ENCODE results near the gene PLCB3. TPM values are rescaled to one million over a fixed set of nuclear protein-coding genes. Genes with fewer than 3 reads are reported as not detected.

Gene PLCB3
- polyA plus RNA-seq, 10 donors: 9.4 to 16.1 (median 11.0) TPM

DNA sequence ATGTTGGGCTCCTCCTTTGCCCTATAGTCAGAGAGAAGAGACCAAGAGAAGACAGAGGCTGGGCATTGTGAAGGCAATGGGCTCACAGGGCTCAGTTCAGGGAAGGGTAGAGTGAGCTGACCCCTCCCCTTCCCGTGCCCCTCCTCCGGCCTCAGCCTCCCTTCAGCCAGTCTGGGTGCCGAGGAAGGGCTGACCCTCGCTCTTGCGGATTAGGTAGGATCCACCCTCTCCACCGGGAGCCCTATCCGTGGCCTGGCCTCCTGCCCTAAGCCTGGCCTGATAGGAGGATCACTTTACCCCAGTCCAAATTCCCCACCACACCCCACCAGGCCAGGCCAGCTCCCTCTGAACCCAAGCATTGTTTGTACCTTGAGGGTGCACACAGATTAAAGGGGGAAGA lies 2.8 kb upstream of the PLCB3 start:
- no peak for DNase-seq

DNA sequence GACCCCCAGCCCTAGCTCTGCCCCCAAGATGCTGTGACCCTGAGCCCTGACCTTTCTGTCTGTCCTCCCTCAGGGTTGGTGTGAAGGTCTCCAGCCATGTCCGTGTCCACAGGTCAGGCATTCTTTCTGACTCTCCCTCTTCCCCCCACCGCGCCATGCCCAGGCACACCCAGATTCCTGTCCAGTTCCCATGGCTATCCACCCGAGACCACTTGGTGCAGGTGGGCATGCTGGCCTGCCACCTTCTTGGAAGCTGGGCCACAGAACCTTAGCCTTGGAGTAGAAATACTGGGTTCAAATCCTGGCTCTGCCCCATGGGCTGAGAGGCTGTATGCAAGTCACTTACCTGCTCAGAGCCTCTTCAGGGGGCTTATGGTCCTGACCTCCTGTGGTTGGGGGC lies 2.3 kb upstream of the PLCB3 start:
- no peak for DNase-seq

DNA sequence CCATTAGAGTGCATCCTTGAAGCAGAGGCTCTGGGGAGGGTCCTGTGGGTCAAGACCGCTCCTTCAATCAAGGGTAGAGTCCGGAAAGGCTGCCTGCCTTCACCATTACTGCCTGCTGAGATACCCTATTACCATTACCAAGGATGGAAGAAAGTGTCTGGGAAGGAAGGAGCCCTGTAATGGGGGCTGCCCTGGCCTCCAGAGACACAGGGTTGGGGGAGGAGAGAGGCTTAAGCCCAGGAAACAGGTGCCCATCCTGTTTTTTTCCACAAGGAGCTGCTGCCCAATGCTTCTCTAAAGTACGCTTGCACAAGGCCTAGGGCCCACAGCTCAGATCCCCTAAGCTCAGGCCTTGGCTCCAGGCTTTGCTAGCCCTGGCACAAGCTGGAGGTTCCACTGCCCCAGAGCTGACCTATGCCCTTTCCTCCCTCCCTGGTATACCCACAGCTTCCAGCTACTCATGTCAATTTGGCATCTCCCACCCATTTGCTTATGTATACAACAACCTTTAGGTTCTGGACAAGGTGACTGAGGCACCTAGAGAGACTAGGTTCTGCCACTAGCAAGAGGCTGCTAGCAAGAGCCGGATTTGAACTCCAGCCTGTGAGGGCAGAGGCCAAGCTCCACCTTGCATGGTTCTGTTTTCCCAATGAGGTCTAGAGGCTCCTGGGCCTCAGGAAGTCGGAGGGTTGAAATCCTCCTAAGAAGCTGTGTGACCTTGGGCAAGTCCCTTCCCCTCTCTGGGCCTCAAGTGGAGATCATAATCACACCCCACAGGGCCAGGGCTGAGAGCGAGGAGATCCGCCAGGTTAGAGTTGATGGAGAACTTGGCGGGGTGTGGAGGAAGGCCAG lies 1.5 kb upstream of the PLCB3 start:
- no peak for DNase-seq

DNA sequence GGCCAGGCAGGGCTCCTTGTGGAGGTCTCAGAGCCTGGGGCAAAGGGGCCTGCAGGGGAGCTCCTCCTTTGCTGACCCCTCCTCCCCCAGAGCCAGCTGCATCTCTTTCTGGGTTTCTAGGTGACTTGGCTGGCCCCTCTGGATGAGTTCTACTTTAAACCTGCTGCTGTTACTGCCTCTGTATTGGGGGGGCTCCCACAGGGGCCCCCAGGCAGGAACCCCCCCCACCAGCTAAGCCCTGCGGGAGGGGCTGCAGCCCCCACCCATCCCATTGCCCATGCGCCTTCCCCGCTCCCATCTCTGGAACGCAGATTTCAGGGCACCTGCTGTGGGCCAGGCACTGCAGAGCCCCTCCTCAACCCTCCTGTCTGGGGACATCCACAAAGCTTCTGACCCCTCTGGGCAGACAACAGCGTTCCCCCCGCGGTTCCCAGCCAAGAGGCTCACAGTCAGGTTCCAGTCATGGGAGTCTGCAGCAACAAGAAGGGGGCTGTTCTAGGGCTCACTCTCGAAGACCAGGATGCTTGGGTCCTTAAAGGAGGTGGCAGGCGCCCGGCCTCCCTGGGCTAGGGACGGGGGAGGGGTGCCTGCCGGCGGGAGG lies 815 bp upstream of the PLCB3 start:
- DNase-seq: no peak

DNA sequence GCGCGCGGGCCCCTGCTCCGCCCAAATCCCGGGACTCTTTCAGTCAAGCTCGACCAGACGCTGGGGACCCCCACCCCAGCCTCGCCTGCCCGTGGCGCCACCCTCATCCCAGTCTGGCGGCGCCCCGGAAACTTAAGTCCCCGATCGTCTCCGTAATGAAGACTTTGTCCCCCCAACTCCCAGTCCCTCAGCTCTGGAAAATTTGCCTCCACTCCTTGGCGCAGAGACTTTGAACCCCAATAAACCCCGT lies 348 bp downstream of the PLCB3 start:
- DNase-seq: no peak

DNA sequence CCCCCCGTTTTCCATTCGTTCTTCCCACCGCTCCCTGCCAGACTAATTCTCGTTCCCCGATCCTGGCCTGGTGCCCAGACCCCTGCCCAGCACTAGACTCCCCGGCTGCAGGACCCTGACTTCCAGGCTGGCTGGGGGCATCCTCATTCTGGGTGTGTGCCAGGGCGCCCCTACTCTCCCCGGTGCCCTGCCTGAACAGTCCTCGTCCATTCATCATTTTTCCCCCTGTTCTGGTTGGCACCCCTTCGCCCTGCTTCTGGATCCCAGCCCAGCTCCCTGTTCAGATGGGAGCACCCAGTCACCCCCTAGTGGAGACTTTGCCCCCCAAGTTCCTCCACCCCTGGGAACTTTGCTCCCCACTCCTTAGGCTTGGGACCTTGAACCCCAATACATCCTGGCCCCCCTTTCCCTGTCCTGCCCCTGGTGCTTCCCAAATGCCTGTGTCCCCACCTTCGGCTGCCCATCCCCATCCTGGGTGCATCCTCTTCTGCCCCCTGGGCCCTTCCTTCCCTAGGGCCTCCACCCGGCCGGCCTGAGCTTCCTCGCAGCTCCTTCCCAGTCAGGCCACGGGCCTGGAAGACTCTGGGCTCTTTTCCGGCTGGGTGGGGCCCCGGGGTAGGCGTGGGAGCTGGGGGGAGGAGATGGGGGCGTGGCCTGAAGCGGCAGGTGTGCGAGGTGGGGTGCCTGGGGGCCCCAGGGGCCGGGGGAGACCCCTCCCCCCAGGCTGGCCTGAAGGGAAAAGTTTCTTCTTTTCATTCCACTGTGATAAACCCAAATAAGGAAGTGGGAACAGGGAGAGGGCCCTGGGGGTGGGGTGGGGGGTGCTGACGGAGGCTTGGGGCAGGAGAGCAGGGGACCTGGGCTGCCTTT lies 908 bp downstream of the PLCB3 start:
- DNase-seq: no peak

DNA sequence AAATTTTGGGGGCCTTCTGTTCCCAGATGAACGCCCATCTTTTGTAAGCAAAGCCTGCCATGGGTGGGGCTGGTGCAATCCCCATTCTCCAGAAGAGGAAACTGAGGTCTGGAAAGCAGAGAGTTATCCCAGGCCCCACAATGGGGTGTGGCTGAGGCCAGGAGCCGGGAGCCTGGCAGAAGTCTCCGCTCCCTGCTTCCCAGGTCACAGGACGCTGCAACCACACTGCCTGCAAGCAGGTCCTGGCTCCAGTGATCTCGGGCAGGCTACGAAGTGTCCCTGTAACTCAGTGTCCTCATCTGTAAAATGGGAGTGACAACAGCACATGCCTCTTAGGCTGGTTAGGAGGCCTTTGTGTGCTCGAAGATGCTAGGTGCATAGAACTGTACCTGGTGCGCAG lies 1.7 kb downstream of the PLCB3 start:
- DNase-seq: no peak

DNA sequence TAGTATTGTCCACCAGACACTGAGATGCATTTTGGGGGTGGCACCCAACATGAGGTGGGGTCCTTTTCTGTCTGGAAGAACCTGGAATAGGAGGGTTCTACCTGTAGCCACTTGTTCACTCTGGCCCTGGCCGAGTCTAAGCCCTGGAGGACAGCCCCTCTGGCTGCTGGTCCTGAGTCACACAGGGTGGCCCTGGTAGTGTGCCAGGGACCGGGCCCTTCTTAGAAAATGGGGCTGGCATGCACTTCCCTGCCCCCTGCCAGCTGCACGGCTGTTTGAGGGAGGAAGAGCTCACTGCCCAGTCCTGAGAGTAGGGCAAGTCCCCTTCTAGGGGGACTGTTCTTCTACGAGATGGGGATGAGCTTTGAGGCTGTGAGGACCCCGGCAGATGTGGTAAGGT lies 2.2 kb downstream of the PLCB3 start:
- no peak for DNase-seq

DNA sequence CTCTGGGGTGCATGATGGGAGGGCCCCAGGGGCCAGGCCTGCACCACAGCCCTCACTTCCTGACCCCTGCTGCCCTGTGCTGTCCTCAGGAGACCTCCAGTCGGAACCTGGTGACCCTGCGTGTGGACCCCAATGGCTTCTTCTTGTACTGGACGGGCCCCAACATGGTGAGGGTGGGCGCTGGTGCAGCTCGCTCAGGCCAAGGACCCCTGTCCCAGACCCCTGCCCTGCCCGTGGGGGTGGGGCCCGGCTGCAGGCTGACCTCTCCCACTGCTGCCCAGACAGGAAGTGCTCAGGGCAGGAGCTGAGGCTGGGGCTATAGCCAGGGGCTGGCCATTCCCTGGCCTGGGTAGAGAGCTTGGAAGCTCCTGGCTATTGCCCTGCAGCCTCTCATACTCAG lies 3.0 kb downstream of the PLCB3 start:
- no peak for DNase-seq

DNA sequence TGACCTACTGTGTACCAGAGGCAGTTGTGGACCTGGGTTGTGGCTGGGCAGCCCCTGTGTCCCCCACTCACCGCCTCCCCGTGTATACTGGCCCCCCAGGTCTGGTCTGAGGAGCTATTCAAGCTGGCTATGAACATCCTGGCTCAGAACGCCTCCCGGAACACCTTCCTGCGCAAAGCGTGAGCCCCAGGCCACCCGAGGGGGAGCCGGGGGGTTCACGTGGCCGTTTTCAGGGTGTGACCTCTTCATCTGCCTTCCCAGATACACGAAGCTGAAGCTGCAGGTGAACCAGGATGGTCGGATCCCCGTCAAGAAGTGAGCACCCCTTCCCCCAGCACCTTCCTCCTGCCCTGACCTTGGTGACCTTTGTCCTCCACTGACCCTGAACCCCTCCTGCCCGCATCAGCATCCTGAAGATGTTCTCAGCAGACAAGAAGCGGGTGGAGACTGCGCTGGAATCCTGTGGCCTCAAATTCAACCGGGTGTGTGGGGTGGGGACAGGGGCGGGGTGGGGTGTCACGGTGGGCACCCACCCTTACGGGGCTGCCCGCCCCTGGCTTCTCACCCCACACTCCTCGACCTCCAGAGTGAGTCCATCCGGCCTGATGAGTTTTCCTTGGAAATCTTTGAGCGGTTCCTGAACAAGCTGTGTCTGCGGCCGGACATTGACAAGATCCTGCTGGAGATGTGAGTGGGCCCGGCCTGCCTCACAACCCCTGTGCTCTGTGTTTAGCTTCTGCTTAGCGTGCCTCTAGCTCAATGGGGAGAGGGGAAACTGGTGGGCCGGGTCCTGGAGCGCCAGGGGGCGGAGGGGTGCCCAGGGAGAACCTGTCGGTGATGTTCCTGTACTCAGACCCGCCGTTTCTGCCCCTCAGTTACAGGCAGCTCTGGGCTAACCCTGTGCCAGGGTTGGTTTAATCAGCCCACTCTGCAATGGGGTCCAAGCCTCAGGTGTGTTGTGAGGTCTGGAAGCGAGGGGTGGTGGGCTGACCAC lies 4.1 kb downstream of the PLCB3 start:
- DNase-seq: no peak

DNA sequence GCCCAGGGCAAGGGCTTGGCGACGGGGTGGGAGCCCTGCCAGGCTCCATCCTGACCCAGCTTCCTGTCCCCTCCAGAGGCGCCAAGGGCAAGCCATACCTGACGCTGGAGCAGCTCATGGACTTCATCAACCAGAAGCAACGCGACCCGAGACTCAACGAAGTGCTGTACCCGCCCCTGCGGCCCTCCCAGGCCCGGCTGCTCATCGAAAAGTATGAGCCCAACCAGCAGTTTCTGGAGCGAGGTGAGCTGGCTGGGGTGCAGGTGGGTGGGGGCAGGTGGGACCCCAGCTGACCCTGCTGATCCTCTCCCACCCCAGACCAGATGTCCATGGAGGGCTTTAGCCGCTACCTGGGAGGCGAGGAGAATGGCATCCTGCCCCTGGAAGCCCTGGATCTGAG lies 5.0 kb downstream of the PLCB3 start:
- DNase-seq: no peak

DNA sequence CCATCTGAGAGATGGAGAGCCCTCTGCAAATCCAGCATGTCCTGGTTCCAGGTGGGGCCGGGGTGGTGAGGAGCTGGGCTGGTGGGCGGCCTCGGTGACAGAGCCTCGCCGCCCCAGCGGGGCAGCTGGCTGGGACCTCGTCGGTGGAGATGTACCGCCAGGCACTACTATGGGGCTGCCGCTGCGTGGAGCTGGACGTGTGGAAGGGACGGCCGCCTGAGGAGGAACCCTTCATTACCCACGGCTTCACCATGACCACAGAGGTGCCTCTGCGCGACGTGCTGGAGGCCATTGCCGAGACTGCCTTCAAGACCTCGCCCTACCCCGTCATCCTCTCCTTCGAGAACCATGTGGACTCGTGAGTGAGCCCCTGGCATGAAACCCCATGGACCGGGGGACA lies 7.0 kb downstream of the PLCB3 start:
- no peak for DNase-seq

DNA sequence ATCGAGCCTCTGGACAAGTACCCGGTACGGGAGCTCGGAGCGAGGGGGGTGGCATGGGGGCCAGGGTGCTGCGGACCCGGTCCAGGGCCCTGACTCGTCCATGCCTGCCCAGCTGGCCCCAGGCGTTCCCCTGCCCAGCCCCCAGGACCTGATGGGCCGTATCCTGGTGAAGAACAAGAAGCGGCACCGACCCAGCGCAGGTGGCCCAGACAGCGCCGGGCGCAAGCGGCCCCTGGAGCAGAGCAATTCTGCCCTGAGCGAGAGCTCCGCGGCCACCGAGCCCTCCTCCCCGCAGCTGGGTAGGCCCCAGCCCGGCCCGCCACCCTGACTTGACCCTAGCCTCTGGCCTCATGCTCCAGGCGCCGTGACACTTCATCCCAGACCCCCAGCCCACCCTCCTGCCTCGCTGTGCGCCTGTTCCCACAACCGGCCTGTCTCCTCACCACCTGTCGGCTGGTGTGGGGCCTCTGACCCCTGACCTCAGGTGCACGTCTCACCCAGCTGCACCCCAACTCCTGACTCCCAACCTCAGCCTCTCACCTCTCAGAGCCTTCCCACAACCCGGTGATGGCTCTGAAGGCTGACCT lies 7.7 kb downstream of the PLCB3 start:
- DNase-seq: no peak

DNA sequence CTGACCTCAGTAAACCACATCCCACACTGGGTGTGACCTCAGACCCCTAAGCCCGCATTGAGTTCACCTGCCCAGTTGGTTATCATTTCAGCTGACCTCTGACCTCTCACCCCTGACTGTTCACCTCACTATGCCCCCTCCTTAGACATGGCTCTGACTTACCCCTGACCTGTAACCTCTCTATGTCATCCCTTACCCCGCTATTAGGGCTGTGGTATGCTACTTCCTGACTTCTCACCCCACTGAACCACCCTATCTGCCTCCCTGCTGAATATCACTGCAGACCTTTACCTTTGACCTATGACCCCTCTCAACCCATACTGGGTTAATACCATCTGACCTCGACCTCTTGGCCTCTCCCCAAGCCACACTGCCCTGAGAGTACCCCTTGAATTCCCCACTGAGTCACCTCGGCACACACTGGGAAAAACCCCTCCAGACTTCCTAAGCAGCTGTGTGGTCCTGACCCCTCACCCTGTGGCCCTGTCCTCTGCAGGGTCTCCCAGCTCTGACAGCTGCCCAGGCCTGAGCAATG lies 8.3 kb downstream of the PLCB3 start:
- no peak for DNase-seq

DNA sequence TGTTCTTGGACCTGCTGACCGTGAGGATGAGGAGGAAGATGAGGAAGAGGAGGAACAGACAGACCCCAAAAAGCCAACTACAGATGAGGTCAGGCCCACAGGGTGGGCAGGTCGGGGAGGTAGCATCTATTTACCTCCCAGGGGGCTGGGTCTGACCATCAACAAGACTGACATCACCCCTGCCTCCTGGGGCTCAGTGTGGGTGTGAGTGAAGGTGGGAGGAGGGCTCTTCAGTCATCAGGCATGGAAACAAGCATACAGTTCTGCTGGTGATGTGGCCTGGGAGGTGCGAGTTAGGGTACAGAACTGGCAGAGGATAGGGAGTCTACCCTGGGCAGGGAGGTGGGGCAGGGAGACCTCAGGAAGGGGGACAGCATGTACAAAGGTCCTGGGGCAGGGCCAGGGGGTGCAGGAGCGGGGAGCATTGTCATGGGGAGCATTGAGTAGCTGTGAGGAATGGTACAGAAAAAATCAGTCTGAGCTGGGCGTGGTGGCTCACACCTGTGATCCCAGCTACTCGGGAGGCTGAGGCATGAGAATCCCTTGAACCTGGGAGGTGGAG lies 8.9 kb downstream of the PLCB3 start:
- no peak for DNase-seq

DNA sequence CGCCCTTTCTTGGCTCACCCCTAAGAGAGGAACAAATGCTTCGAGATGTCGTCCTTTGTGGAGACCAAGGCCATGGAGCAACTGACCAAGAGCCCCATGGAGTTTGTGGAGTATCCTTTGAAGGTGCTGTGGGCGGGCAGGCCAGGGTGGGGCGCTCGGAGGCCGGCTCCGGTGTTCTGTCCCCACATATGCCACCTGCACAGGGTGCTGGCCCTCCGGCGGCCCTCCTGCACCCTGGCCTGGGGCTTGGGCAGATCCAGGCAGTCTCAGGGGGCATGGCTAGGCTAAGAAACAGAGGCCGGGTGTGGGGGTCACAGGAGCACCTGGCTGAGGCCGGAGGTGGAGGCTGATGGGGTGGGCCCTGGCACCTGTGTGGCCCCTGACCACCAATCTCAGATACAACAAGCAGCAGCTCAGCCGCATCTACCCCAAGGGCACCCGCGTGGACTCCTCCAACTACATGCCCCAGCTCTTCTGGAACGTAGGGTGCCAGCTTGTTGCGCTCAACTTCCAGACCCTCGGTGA lies 10.3 kb downstream of the PLCB3 start:
- no peak for DNase-seq

DNA sequence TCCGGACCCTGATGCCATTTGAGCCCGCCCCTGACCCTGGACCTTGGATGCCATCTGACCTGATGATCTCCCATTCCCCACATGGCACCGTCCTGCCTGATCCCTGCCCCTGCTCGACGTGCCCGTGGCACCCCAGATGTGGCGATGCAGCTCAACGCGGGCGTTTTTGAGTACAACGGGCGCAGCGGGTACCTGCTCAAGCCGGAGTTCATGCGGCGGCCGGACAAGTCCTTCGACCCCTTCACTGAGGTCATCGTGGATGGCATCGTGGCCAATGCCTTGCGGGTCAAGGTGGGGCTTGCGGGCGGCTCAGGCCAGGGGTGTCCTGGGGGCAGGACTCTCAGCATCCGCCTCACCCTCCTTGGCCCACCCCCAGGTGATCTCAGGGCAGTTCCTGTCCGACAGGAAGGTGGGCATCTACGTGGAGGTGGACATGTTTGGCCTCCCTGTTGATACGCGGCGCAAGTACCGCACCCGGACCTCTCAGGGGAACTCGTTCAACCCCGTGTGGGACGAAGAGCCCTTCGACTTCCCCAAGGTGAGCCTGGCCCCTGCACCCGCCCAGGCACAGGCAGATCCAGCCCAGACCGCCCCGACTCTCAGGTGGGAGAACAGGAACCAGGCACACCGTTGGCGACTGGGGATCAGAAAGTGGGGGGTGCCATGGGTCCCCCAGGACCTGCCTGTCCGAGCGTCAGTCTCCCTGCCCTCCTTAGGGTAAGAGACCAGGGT lies 11.1 kb downstream of the PLCB3 start:
- DNase-seq: no peak

DNA sequence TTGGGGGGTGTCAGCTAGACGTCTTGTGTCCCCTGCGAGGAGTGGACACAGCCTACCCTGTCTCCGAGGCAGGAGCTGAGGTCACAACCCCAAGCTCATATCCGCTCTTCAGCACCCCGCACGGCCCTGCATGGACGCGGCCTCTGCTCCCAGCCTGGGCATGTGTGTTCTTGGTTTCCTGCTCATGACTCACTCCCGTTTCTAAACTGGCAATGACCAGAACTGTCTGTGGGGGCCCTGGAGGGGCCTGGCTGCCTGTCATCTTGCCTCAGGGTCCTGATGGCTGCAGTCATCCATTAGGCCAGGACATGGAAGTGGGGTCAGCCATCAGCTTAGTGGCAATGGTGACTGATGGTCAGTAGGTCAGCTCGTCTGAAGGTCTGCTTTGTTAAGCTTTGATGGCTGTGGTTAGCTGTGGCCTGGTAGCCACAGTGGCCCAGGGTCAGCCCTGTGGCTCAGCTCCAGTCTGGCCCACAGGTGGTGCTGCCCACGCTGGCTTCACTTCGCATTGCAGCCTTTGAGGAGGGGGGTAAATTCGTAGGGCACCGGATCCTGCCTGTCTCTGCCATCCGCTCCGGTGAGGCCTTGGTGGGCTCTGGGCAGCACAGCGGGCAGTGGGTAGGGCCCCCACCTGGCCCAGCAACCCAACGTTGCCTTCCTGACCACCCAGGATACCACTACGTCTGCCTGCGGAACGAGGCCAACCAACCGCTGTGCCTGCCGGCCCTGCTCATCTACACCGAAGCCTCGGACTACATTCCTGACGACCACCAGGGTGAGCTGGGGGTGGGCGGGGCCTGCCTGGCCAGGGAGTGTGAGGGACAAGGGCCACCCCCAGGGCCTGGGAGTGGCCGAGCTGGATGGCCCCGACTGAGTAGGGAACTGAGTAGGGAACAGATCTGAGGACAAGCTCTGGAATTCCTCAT lies 12.0 kb downstream of the PLCB3 start:
- no peak for DNase-seq

DNA sequence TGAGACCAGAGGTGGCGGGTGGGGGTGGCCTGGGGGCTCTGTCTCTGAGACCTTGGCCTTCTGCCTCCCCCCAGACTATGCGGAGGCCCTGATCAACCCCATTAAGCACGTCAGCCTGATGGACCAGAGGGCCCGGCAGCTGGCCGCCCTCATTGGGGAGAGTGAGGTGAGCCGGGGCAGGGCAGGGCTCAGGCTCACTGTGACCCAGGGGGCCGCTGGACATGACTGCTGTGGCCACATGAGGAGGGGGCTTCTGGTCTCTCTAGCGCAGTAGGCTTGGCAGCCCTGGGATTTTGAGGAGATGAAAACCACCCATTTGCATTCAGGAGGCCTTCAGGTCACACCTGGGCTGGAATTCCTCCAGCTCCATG lies 12.6 kb downstream of the PLCB3 start:
- DNase-seq: no peak
